ENCODE results near the gene UBE2J2. TPM values are rescaled to one million over a fixed set of nuclear protein-coding genes. Genes with fewer than 3 reads are reported as not detected.

UBE2J2 gene
- polyA plus RNA-seq, 1 donor from 2014 or later, result 79.7 TPM

GRCh38 chr1:1259951-1260600 lies 13.6 kb downstream of the UBE2J2 start:
- no peak overlapping the region for H2AFZ ChIP-seq (ENCODE audit: low read depth, low read length)
- no peaks in the 10 kb centered on the region for H3K36me3 ChIP-seq (ENCODE audit: insufficient read depth, low read length)
- H3K9ac ChIP-seq (ENCODE audit: low read length), result no peak overlapping the region
- no peaks in the 10 kb centered on the region for H3F3A ChIP-seq (ENCODE audit: insufficient read depth, low read length, poor library complexity, severe bottlenecking)
- H3K79me2 ChIP-seq (replicated peaks; ENCODE audit: insufficient read depth, low read length), result no peaks in the 10 kb centered on the region
- no peaks in the 10 kb centered on the region for H4K20me1 ChIP-seq (ENCODE audit: insufficient read depth)
- TF ChIP-seq SMC3 (conservative IDR thresholded peaks at IDR 0.05; ENCODE audit: poor library complexity) (no peak), RAD21 (conservative IDR thresholded peaks at IDR 0.05) (no peak), CTCF (IDR thresholded peaks at IDR 0.05; ENCODE audit: poor library complexity, severe bottlenecking) (no peak), POLR2AphosphoS5 (IDR thresholded peaks at IDR 0.05) (no peak), EP300 (conservative IDR thresholded peaks at IDR 0.05; ENCODE audit: poor library complexity, severe bottlenecking) (no peak), TAF1 (IDR thresholded peaks at IDR 0.05; ENCODE audit: low read depth) (no peak), MXI1 (conservative IDR thresholded peaks at IDR 0.05; ENCODE audit: poor library complexity, severe bottlenecking) (no peak), REST (IDR thresholded peaks at IDR 0.05; ENCODE audit: borderline replicate concordance) (no peak), EZH2 (IDR thresholded peaks at IDR 0.05; ENCODE audit: borderline replicate concordance, insufficient read depth, low read length, poor library complexity, severe bottlenecking) (no peak)
- H3K4me2 ChIP-seq (ENCODE audit: low read length), result no peak overlapping the region
- H3K9me3 ChIP-seq (ENCODE audit: low read length), result no peaks in the 10 kb centered on the region
- no peaks in the 10 kb centered on the region for H3K27me3 ChIP-seq (ENCODE audit: insufficient read depth, low read depth, low read length)
- no peak overlapping the region for H3K27ac ChIP-seq (ENCODE audit: low read length)
- H3K9me2 ChIP-seq (ENCODE audit: insufficient read depth, low read length), result no peaks in the 10 kb centered on the region
- H3K4me3 ChIP-seq (ENCODE audit: low read length), result no peak overlapping the region

GRCh38 chr1:1259540-1259939 lies 14.1 kb downstream of the UBE2J2 start:
- Histone ChIP-seq H3K9ac (ENCODE audit: low read length) (no peak overlapping the region), H4K20me1 (ENCODE audit: insufficient read depth) (no peaks in the 10 kb centered on the region), H3F3A (ENCODE audit: insufficient read depth, low read length, poor library complexity, severe bottlenecking) (no peaks in the 10 kb centered on the region), H3K27me3 (ENCODE audit: insufficient read depth, low read depth, low read length) (no peaks in the 10 kb centered on the region), H3K9me2 (ENCODE audit: insufficient read depth, low read length) (no peaks in the 10 kb centered on the region), H3K4me3 (ENCODE audit: low read length) (no peak overlapping the region), H3K9me3 (ENCODE audit: low read length) (no peaks in the 10 kb centered on the region), H3K79me2 (replicated peaks; ENCODE audit: insufficient read depth, low read length) (no peaks in the 10 kb centered on the region), H2AFZ (ENCODE audit: low read depth, low read length) (no peak overlapping the region), H3K27ac (ENCODE audit: low read length) (no peak overlapping the region), H3K4me2 (ENCODE audit: low read length) (no peak overlapping the region), H3K36me3 (ENCODE audit: insufficient read depth, low read length) (no peaks in the 10 kb centered on the region)
- TF ChIP-seq EZH2 (IDR thresholded peaks at IDR 0.05; ENCODE audit: borderline replicate concordance, insufficient read depth, low read length, poor library complexity, severe bottlenecking) (no peak), CTCF (IDR thresholded peaks at IDR 0.05; ENCODE audit: poor library complexity, severe bottlenecking) (no peak), POLR2AphosphoS5 (IDR thresholded peaks at IDR 0.05) (no peak), SMC3 (conservative IDR thresholded peaks at IDR 0.05; ENCODE audit: poor library complexity) (no peak), RAD21 (conservative IDR thresholded peaks at IDR 0.05) (no peak), TAF1 (IDR thresholded peaks at IDR 0.05; ENCODE audit: low read depth) (no peak), EP300 (conservative IDR thresholded peaks at IDR 0.05; ENCODE audit: poor library complexity, severe bottlenecking) (no peak), REST (IDR thresholded peaks at IDR 0.05; ENCODE audit: borderline replicate concordance) (no peak), MXI1 (conservative IDR thresholded peaks at IDR 0.05; ENCODE audit: poor library complexity, severe bottlenecking) (no peak)

All from neural cell (in vitro differentiated cells).